Smooth muscle cell (in vitro differentiated cells): ENCODE data around the gene PLCXD1. TPM values are rescaled to one million over a fixed set of nuclear protein-coding genes. Genes with fewer than 3 reads are reported as not detected.

Source experiments
- DNase-seq: peaks from one replicate; lab custom pipeline; 2025; ENCODE audit not compliant: unreplicated experiment; lab: John Stamatoyannopoulos, UW
- H2AFZ ChIP-seq: fragments of 200-600 bp; sonication (generic); 2 replicates; pipeline ENCODE4 v1.6.0; 2016; ENCODE audit warnings: antibody characterized with exemption, low read depth, mild to moderate bottlenecking
- H3F3A ChIP-seq: fragments of 200-600 bp; sonication (generic); 2 replicates; pipeline ENCODE4 v1.6.0; 2017; ENCODE audit warnings: antibody characterized with exemption, low read depth
- H3K27ac ChIP-seq: fragments of 200-600 bp; sonication (generic); 2 replicates; pipeline ENCODE4 v1.5.1; 2016; ENCODE audit warnings: low read depth, mild to moderate bottlenecking
- H3K27me3 ChIP-seq: fragments of 200-600 bp; sonication (generic); 2 replicates; pipeline ENCODE4 v1.6.1; 2016; ENCODE audit warnings: low read depth, mild to moderate bottlenecking
- H3K36me3 ChIP-seq: fragments of 200-600 bp; sonication (generic); 2 replicates; pipeline ENCODE4 v1.5.1; 2016; ENCODE audit warnings: low read depth
- H3K4me1 ChIP-seq: fragments of 200-600 bp; sonication (generic); 2 replicates; pipeline ENCODE4 v1.5.1; 2016; ENCODE audit warnings: low read depth
- H3K4me2 ChIP-seq: fragments of 200-600 bp; sonication (generic); 2 replicates; pipeline ENCODE4 v1.6.0; 2016; ENCODE audit warnings: mild to moderate bottlenecking
- H3K4me3 ChIP-seq: fragments of 200-600 bp; sonication (generic); 2 replicates; pipeline ENCODE4 v1.5.1; 2016; ENCODE audit warnings: mild to moderate bottlenecking
- H3K79me2 ChIP-seq: fragments of 200-600 bp; sonication (generic); 2 replicates; pipeline ENCODE4 v1.6.0; 2016; ENCODE audit warnings: low read depth, mild to moderate bottlenecking
- H3K9ac ChIP-seq: fragments of 200-600 bp; sonication (generic); 2 replicates; pipeline ENCODE4 v1.6.0; 2016; ENCODE audit warnings: low read depth
- H3K9me3 ChIP-seq: fragments of 200-600 bp; sonication (generic); replicated peaks from 2 replicates; pipeline ENCODE4 v1.5.1; 2016; ENCODE audit warnings: low read depth
- H4K20me1 ChIP-seq: fragments of 200-600 bp; sonication (generic); 2 replicates; pipeline ENCODE4 v1.6.0; 2016; ENCODE audit warnings: low read depth
- WGBS: methylation state at CpG from one replicate; pipeline ENCODE4 v1.1.7; 2016; ENCODE audit warnings: low lambda C conversion rate; 5-methylcytosine and 5-hydroxymethylcytosine counted together
- polyA plus RNA-seq: library from polyadenylated mRNA; unstranded; fragments of >200 nt; fragmentation: Nextera tagmentation; extraction: Ambion mirVana; gene quantifications from 2 replicates; pipeline ENCODE4 v1.2.1, GENCODE V29; 2016
- total RNA-seq: library from RNA; depleted of rRNA; stranded (reverse); fragments of >200 nt; gene quantifications from 2 replicates; pipeline ENCODE4 v1.2.3, GENCODE V29; 2014
- TF ChIP-seq, protein P1 (sequence below): fragments of 200-600 bp; sonication (generic); IDR thresholded peaks from 2 replicates; pipeline ENCODE4 v1.5.1; 2017; ENCODE audit warnings: borderline replicate concordance, mild to moderate bottlenecking, antibody characterized with exemption; ENCODE audit not compliant: insufficient read depth, poor library complexity, severe bottlenecking

Gene PLCXD1
- total and polyA plus RNA-seq, 2 experiments from 2014 or later = 7.0 to 14.0 TPM

DNA sequence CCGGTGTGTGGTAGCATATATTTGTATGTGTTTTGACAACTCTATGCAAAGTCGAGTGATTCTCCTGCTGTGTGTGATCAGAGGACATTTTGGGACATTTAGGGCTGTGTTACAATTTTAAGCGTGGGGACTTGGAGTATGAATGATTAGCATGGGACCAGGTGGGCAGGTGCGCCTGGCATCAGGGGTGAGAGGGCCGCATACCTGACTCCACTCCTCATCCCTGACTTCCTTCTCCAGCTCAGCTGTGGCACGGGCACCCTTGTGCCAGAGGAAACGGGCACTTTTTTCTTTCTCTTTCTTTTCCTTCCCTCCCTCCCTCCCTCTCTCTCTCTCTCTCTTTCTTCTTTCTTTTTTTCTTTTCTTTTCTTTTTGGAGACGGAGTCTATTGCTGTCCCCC lies 15.7 kb upstream of the PLCXD1 start:
- Histone ChIP-seq H3F3A (peaks cover 11% of the 10 kb centered on the region), H3K36me3 (no peaks in the 10 kb centered on the region), H3K27me3 (no peaks in the 10 kb centered on the region), H3K9ac (no peak overlapping the region), H3K4me3 (no peak overlapping the region), H3K4me2 (no peak overlapping the region), H3K9me3 (no peaks in the 10 kb centered on the region), H3K79me2 (no peaks in the 10 kb centered on the region), H3K27ac (no peak overlapping the region), H2AFZ (no peak overlapping the region), H4K20me1 (no peaks in the 10 kb centered on the region), H3K4me1 (no peaks in the 10 kb centered on the region)
- TF ChIP-seq, protein P1, sequence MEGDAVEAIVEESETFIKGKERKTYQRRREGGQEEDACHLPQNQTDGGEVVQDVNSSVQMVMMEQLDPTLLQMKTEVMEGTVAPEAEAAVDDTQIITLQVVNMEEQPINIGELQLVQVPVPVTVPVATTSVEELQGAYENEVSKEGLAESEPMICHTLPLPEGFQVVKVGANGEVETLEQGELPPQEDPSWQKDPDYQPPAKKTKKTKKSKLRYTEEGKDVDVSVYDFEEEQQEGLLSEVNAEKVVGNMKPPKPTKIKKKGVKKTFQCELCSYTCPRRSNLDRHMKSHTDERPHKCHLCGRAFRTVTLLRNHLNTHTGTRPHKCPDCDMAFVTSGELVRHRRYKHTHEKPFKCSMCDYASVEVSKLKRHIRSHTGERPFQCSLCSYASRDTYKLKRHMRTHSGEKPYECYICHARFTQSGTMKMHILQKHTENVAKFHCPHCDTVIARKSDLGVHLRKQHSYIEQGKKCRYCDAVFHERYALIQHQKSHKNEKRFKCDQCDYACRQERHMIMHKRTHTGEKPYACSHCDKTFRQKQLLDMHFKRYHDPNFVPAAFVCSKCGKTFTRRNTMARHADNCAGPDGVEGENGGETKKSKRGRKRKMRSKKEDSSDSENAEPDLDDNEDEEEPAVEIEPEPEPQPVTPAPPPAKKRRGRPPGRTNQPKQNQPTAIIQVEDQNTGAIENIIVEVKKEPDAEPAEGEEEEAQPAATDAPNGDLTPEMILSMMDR = no peak
- 96% methylated on average over 7 of the region's 8 CpGs for WGBS
- no peak for DNase-seq

GRCh38 chrX:267771-268261 lies 13.4 kb upstream of the PLCXD1 start:
- Histone ChIP-seq H3K4me2 (no peak overlapping the region), H3K79me2 (no peaks in the 10 kb centered on the region), H4K20me1 (no peaks in the 10 kb centered on the region), H3K27ac (no peak overlapping the region), H3K9ac (no peak overlapping the region), H3K4me1 (no peaks in the 10 kb centered on the region), H3K27me3 (no peaks in the 10 kb centered on the region), H3K9me3 (no peaks in the 10 kb centered on the region), H3K4me3 (no peak overlapping the region), H3F3A (no peaks in the 10 kb centered on the region), H2AFZ (no peak overlapping the region), H3K36me3 (no peaks in the 10 kb centered on the region)
- no peak for DNase-seq
- 59% methylated on average over 26 of the region's 33 CpGs for WGBS
- TF ChIP-seq, protein P1 = no peak

DNA sequence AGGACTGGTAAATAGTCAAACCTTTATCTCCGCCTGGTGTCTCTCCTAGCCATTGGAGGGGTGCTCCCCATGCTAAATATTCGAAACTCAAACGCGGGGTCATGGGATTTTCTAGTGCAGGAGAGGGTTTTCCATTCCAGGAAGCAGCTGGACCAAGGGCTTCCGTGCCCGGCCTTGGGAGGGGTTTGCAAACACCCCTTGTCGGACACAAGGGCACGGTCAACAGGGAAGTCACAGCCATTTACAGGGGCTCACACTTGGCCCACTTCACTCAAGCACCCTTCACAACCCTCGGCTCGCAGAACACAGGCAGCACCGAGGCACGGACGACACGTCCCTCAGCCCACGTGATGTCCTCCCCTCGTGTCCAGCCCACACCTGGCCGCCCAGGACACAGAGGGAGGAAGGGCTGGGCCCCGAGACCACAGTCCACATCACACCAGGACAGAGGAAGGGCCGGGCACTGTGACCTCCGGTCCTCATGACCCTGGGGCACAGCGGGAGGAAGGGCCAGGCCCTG lies 10.3 kb upstream of the PLCXD1 start:
- Histone ChIP-seq H3K27me3 (no peaks in the 10 kb centered on the region), H3K27ac (no peak overlapping the region), H3K36me3 (no peaks in the 10 kb centered on the region), H3K4me1 (peaks cover 7% of the 10 kb centered on the region), H4K20me1 (no peaks in the 10 kb centered on the region), H3K4me3 (no peak overlapping the region), H3K79me2 (no peaks in the 10 kb centered on the region), H2AFZ (no peak overlapping the region), H3K9ac (no peak overlapping the region), H3K9me3 (no peaks in the 10 kb centered on the region), H3K4me2 (no peak overlapping the region), H3F3A (no peaks in the 10 kb centered on the region)
- TF ChIP-seq, protein P1 = no peak
- WGBS = 88% methylated on average over 18 of the region's 21 CpGs
- DNase-seq = no peak

GRCh38 chrX:274904-275475 lies 6.2 kb upstream of the PLCXD1 start:
- no peak for DNase-seq
- H3K4me1 ChIP-seq = peaks cover 8% of the 10 kb centered on the region
- H4K20me1 ChIP-seq = no peaks in the 10 kb centered on the region
- H3K9me3 ChIP-seq = no peaks in the 10 kb centered on the region
- H2AFZ ChIP-seq = no peak overlapping the region
- H3K79me2 ChIP-seq = no peaks in the 10 kb centered on the region
- no peak overlapping the region for H3K9ac ChIP-seq
- peak overlapping the region; percentile 73 for H3K4me3 ChIP-seq
- no peaks in the 10 kb centered on the region for H3K36me3 ChIP-seq
- no peaks in the 10 kb centered on the region for H3F3A ChIP-seq
- peak overlapping the region; percentile 97 for H3K4me2 ChIP-seq
- no peak overlapping the region for H3K27ac ChIP-seq
- TF ChIP-seq, protein P1 = no peak
- WGBS = 39% methylated on average over 9 of the region's 16 CpGs
- H3K27me3 ChIP-seq = no peaks in the 10 kb centered on the region
